Epithelial cell of proximal tubule (primary cell): ENCODE measurements around the gene XAB2. TPM values are rescaled to one million over a fixed set of nuclear protein-coding genes. Genes with fewer than 3 reads are reported as not detected.

Source experiments
- DNase-seq: peaks from one replicate; pipeline ENCODE4 v3.0.0-alpha.2; 2011; ENCODE audit warnings: low read depth
- H3K4me3 ChIP-seq: 2 replicates; pipeline ENCODE4 v1.5.1; 2011; ENCODE audit warnings: low read depth, mild to moderate bottlenecking, low read length
- total RNA-seq: library from RNA; depleted of rRNA; stranded (reverse); fragments of >200 nt; gene quantifications from 2 replicates; pipeline ENCODE4 v1.2.3, GENCODE V29; 2015
- TF ChIP-seq, protein P1 (sequence below): conservative IDR thresholded peaks from 2 replicates; pipeline ENCODE4 v1.5.1; 2012; ENCODE audit warnings: low read depth, mild to moderate bottlenecking, low read length

The XAB2 gene
- total RNA-seq, 1 donor from 2014 or later = 44.1 TPM

DNA sequence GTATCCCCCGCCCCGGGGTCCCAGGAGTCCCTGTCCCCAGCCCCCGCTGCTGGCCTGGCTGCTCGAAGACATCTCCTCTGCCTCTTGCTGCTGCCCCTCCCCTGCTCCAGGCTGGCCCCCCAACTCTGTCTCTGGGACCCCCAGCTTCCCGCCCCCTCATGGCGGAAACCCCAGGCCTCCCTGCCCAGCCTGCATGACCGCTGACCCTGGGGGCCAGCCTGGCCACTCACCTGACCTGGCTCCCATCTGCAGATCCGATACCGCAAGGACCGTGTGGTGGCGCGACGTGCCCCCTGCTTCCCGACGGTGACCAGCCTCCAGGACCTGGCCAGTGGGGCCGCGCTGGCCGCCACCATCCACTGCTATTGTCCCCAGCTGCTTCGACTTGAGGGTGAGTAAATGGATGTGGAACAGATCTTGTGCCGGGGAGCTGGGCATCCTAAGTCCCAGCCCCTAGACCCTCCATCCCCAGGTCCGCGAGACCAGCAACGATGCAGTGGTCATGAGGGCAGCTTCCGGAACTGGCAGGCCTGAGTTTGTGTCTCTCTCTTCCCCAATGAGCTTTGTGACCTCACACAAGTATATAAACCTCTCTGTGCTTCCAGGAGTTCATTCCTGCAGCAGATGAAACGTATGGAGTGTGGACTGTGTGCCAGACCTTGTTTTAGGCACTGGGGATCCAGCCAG is 21.3 kb downstream of the XAB2 start:
- no peak for DNase-seq
- TF ChIP-seq, protein P1, sequence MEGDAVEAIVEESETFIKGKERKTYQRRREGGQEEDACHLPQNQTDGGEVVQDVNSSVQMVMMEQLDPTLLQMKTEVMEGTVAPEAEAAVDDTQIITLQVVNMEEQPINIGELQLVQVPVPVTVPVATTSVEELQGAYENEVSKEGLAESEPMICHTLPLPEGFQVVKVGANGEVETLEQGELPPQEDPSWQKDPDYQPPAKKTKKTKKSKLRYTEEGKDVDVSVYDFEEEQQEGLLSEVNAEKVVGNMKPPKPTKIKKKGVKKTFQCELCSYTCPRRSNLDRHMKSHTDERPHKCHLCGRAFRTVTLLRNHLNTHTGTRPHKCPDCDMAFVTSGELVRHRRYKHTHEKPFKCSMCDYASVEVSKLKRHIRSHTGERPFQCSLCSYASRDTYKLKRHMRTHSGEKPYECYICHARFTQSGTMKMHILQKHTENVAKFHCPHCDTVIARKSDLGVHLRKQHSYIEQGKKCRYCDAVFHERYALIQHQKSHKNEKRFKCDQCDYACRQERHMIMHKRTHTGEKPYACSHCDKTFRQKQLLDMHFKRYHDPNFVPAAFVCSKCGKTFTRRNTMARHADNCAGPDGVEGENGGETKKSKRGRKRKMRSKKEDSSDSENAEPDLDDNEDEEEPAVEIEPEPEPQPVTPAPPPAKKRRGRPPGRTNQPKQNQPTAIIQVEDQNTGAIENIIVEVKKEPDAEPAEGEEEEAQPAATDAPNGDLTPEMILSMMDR = no peak
- no peak overlapping the region for H3K4me3 ChIP-seq

DNA sequence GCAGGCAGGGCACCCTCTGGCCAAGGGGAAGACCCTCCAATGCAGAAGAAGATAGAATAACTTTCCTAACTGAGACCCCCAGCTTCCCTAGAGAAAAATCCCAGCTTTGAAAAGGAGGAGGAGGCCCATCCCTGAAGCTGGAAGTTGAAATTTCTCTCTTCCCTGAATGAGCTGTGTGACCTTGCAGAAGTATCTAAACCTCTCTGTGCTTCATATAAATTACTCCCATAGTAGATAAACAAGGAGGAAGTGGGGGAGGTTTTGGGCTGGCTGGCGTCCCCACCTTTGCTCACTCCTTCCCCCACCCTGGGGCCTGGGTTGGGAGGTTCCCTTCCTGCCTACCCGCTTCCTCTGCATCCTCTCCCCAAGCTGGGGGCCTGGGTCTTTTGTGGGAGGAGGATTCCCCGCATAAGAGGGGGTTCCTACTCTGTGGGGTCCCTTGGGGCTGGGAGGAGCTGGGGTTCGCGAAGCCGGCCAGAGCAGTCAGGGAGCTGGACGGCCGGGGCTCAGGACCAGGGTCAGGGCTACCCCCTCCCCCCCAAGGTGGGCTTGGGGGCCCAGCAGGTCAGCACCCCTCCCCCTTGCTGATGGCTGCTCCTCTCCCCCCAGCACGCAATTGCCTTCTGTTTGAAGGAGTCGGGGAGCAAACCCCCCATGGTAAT is 22.0 kb downstream of the XAB2 start:
- no peak for DNase-seq
- TF ChIP-seq, protein P1 = no peak

DNA sequence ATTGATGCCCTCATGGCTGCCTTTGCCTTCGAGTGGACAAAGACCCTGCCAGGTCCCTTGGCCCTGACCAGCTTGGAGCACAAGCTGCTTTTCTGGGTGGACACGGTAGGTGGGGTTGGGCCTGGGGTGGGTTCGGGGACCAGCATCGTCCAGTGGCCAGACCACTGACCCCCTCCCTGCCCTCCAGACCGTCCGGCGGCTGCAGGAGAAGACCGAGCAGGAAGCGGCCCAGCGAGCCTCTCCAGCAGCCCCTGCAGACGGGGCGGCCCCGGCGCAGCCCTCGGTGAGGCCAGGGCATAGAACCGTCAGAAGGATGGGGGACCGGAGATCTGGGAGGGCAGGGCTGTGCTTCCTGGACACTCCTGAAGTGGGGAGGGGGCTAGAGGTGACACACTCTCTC is 23.1 kb downstream of the XAB2 start:
- TF ChIP-seq, protein P1 = no peak
- DNase-seq = no peak

More for the DNA sequence above, 22.0 kb downstream of the XAB2 start:
- no peak overlapping the region for H3K4me3 ChIP-seq

DNA sequence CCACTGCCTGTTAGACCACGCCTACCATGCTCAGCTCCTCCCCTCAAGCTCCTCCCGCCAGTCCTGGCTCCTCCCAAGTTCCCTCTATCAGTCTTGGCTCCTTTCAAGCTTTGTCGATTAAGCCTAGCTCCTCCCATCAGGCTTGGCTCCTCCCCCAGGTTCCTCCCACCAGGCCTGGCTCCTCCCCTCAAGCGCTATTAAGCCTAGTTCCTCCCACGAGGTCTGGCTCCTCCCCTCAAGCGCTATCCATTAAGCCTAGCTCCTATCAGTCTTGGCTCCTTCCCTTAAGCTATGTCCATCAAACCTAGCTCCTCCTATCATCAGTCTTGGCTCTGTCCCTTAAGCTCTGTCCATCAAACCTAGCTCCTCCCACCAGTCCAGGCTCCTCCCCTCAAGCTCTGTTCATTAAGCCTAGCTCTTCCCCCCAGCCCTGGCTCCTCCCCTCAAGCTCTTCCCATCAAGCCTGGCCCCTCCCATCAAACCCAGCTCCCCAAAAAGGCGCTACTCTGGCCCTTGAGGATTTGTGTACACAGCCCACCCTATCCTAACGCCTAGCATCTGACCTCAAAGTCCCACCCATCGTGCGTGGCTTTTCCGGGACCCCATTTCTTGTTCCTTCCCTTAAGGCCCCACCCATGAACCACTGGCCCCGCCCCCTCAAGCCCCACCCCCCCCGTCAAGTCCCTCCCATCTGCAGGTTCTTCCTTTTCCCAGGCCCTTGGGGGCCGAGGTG is 23.7 kb downstream of the XAB2 start:
- TF ChIP-seq, protein P1 = no peak
- DNase-seq = no peak
- no peak overlapping the region for H3K4me3 ChIP-seq

More for the DNA sequence above, 23.1 kb downstream of the XAB2 start:
- no peak overlapping the region for H3K4me3 ChIP-seq

DNA sequence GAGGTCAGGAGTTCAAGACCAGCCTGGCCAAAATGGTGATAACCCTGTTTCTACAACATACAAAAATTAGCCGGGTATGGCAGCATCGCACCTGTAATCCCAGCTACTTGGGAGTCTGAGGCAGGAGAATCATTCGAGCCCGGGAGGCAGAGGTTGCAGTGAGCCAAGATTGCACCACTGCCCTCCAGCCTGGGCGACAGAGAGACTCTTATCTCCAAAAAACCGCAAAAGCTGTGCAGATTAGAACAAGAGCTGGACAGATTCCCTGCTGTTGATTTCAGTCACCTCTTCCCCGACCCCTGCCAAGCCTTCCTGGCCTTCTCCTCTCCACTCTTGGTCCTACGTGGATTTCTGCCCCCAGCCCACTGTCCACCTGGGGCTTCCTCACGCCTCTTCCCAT is 25.4 kb downstream of the XAB2 start:
- DNase-seq = no peak
- H3K4me3 ChIP-seq = no peak overlapping the region
- TF ChIP-seq, protein P1 = no peak

DNA sequence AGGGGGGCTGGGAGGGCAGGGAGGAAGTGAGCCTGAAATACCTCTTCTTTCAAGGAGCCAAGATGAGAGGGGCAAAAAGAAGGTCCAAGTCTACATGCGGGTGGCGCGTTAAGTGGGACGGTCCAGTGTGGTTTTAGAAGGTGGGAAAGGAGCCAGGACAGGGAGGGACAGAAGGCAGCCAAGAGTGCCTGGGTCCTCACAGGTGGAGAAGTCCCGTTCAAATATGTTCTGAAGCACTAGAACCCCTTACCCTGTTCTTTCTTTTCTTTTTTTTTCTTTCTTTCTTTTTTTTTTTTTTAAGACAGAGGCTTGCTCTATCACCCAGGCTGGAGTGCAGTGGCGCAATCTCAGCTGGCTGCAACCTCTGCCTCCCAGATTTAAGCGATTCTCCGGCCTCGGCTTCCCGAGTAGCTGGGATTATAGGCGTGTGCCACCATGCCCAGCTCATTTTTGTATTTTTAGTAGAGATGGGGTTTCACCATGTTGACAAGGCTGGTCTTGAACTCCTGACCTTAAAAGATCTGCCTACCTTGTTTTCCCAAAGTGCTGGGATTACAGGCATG is 26.3 kb downstream of the XAB2 start:
- TF ChIP-seq, protein P1 = no peak
- no peak for DNase-seq
- no peak overlapping the region for H3K4me3 ChIP-seq
